ENCODE measurements around the gene KRT83.

The KRT83 gene

DNA sequence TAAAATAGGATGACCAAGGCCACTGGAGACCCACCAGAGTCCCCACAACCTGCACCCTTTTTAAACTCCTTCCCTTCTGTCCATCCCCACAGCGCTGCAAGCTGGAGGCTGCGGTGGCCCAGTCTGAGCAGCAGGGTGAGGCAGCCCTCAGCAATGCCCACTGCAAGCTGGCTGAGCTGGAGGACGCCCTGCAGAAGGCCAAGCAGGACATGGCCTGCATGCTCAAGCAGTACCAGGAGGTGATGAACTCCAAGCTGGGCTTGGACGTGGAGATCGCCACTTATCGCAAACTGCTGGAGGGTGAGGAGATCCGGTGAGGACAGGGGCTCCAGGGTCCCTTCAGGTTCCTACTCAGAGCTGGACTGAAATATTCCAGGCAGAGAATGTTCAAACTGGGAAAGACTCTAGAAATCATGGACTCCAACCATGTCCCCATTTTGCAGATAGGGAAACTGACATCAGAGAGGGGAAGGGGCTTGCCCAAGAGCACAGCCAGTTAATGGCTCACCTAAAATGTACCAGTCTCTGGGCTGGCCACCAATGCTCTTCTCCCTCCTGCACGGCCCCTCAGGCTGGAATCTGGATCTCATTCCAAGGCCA is 28.9 kb upstream of the KRT83 start:
- TF ChIP-seq, protein P1, sequence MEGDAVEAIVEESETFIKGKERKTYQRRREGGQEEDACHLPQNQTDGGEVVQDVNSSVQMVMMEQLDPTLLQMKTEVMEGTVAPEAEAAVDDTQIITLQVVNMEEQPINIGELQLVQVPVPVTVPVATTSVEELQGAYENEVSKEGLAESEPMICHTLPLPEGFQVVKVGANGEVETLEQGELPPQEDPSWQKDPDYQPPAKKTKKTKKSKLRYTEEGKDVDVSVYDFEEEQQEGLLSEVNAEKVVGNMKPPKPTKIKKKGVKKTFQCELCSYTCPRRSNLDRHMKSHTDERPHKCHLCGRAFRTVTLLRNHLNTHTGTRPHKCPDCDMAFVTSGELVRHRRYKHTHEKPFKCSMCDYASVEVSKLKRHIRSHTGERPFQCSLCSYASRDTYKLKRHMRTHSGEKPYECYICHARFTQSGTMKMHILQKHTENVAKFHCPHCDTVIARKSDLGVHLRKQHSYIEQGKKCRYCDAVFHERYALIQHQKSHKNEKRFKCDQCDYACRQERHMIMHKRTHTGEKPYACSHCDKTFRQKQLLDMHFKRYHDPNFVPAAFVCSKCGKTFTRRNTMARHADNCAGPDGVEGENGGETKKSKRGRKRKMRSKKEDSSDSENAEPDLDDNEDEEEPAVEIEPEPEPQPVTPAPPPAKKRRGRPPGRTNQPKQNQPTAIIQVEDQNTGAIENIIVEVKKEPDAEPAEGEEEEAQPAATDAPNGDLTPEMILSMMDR (IDR thresholded peaks at IDR 0.05; ENCODE audit: insufficient read depth, low read length), result no peak
- TF ChIP-seq POLR2AphosphoS5 (IDR thresholded peaks at IDR 0.05; ENCODE audit: low read depth) (no peak), GABPA (IDR thresholded peaks at IDR 0.05; ENCODE audit: low read depth) (no peak), SPI1 (IDR thresholded peaks at IDR 0.05; ENCODE audit: borderline replicate concordance, low read depth) (no peak)
- TF ChIP-seq, protein P2, sequence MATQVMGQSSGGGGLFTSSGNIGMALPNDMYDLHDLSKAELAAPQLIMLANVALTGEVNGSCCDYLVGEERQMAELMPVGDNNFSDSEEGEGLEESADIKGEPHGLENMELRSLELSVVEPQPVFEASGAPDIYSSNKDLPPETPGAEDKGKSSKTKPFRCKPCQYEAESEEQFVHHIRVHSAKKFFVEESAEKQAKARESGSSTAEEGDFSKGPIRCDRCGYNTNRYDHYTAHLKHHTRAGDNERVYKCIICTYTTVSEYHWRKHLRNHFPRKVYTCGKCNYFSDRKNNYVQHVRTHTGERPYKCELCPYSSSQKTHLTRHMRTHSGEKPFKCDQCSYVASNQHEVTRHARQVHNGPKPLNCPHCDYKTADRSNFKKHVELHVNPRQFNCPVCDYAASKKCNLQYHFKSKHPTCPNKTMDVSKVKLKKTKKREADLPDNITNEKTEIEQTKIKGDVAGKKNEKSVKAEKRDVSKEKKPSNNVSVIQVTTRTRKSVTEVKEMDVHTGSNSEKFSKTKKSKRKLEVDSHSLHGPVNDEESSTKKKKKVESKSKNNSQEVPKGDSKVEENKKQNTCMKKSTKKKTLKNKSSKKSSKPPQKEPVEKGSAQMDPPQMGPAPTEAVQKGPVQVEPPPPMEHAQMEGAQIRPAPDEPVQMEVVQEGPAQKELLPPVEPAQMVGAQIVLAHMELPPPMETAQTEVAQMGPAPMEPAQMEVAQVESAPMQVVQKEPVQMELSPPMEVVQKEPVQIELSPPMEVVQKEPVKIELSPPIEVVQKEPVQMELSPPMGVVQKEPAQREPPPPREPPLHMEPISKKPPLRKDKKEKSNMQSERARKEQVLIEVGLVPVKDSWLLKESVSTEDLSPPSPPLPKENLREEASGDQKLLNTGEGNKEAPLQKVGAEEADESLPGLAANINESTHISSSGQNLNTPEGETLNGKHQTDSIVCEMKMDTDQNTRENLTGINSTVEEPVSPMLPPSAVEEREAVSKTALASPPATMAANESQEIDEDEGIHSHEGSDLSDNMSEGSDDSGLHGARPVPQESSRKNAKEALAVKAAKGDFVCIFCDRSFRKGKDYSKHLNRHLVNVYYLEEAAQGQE (IDR thresholded peaks at IDR 0.05; ENCODE audit: insufficient replicate concordance, low read depth), result no peak
- no peak for DNase-seq (ENCODE audit: low read depth in 1 of 2, low spot score in 1 of 2)
- no peaks in the 10 kb centered on the region for H3K27me3 ChIP-seq (ENCODE audit: insufficient read depth, poor library complexity, severe bottlenecking)

GRCh38 chr12:52349196-52349595 is 28.0 kb upstream of the KRT83 start:
- DNase-seq (ENCODE audit: low read depth in 1 of 2, low spot score in 1 of 2), result no peak
- no peak overlapping the region for H3K4me3 ChIP-seq (replicated peaks; ENCODE audit: insufficient read depth, low read length)
- H3K27ac ChIP-seq (replicated peaks), result no peak overlapping the region
- H3K27me3 ChIP-seq (ENCODE audit: insufficient read depth, poor library complexity, severe bottlenecking), result no peaks in the 10 kb centered on the region
- TF ChIP-seq GABPA (IDR thresholded peaks at IDR 0.05; ENCODE audit: low read depth) (no peak), SPI1 (IDR thresholded peaks at IDR 0.05; ENCODE audit: borderline replicate concordance, low read depth) (no peak), POLR2AphosphoS5 (IDR thresholded peaks at IDR 0.05; ENCODE audit: low read depth) (no peak)
- TF ChIP-seq, protein P1 (IDR thresholded peaks at IDR 0.05; ENCODE audit: insufficient read depth, low read length), result no peak
- TF ChIP-seq, protein P2 (IDR thresholded peaks at IDR 0.05; ENCODE audit: insufficient replicate concordance, low read depth), result no peak

More for the DNA sequence above, 28.9 kb upstream of the KRT83 start:
- Histone ChIP-seq H3K4me3 (replicated peaks; ENCODE audit: insufficient read depth, low read length) (no peak overlapping the region), H3K27ac (replicated peaks) (no peak overlapping the region)

- no peak overlapping the region for H3K27ac ChIP-seq (replicated peaks)
- TF ChIP-seq, protein P1 (IDR thresholded peaks at IDR 0.05; ENCODE audit: insufficient read depth, low read length), result no peak
- TF ChIP-seq GABPA (IDR thresholded peaks at IDR 0.05; ENCODE audit: low read depth) (no peak), POLR2AphosphoS5 (IDR thresholded peaks at IDR 0.05; ENCODE audit: low read depth) (no peak), SPI1 (IDR thresholded peaks at IDR 0.05; ENCODE audit: borderline replicate concordance, low read depth) (no peak)
- TF ChIP-seq, protein P2 (IDR thresholded peaks at IDR 0.05; ENCODE audit: insufficient replicate concordance, low read depth), result no peak
- no peaks in the 10 kb centered on the region for H3K27me3 ChIP-seq (ENCODE audit: insufficient read depth, poor library complexity, severe bottlenecking)
- no peak for DNase-seq (ENCODE audit: low read depth in 1 of 2, low spot score in 1 of 2)
- no peak overlapping the region for H3K4me3 ChIP-seq (replicated peaks; ENCODE audit: insufficient read depth, low read length)
These were observed 26.6 kb upstream of the KRT83 start for GRCh38 chr12:52347551-52348510.
